GM23338 (cell line): ENCODE data around the gene TMED3. TPM values are rescaled to one million over a fixed set of nuclear protein-coding genes. Genes with fewer than 3 reads are reported as not detected.

Source experiments
- ATAC-seq: fragments of 200-7000 bp; cut with Tn5 transposase; 3 replicates; pipeline ENCODE4 v1.9.1; 2020
- DNase-seq: peaks from one replicate; pipeline ENCODE4 v3.0.0-alpha.2; 2015; ENCODE audit warnings: low spot score
- H2AFZ ChIP-seq: fragments of 200-600 bp; sonication (generic); 2 replicates; pipeline ENCODE4 v1.8.0; 2016; ENCODE audit warnings: antibody characterized with exemption, mild to moderate bottlenecking, moderate library complexity
- H3F3A ChIP-seq: fragments of 200-600 bp; sonication (generic); replicated peaks from 2 replicates; pipeline ENCODE4 v1.8.0; 2017; ENCODE audit warnings: antibody characterized with exemption, mixed run types, low read depth
- H3K27ac ChIP-seq: fragments of 200-600 bp; sonication (generic); 2 replicates; pipeline ENCODE4 v1.6.1; 2016; ENCODE audit warnings: low read depth
- H3K27me3 ChIP-seq: fragments of 200-600 bp; sonication (generic); 2 replicates; pipeline ENCODE4 v1.8.0; 2016; ENCODE audit warnings: mild to moderate bottlenecking, mixed run types, moderate library complexity; ENCODE audit not compliant: insufficient read depth
- H3K36me3 ChIP-seq: fragments of 200-600 bp; sonication (generic); 2 replicates; pipeline ENCODE4 v1.8.0; 2016; ENCODE audit warnings: mild to moderate bottlenecking; ENCODE audit not compliant: insufficient read depth
- H3K4me1 ChIP-seq: fragments of 200-600 bp; sonication (generic); 2 replicates; pipeline ENCODE4 v1.8.0; 2016; ENCODE audit warnings: mild to moderate bottlenecking, moderate library complexity; ENCODE audit not compliant: insufficient read depth
- H3K4me2 ChIP-seq: fragments of 200-600 bp; sonication (generic); 2 replicates; pipeline ENCODE4 v1.7.1; 2017; ENCODE audit warnings: mixed run types
- H3K4me3 ChIP-seq: fragments of 200-600 bp; sonication (generic); 2 replicates; pipeline ENCODE4 v1.6.1; 2016; ENCODE audit warnings: mixed run types
- H3K79me2 ChIP-seq: fragments of 200-600 bp; sonication (generic); replicated peaks from 2 replicates; pipeline ENCODE4 v1.8.0; 2017; ENCODE audit warnings: mild to moderate bottlenecking; ENCODE audit not compliant: insufficient read depth
- H3K9me2 ChIP-seq: fragments of 200-600 bp; sonication (generic); 2 replicates; pipeline ENCODE4 v1.8.0; 2017; ENCODE audit not compliant: insufficient read depth
- H4K20me1 ChIP-seq: fragments of 200-600 bp; sonication (generic); replicated peaks from 2 replicates; pipeline ENCODE4 v1.8.0; 2017; ENCODE audit warnings: mild to moderate bottlenecking; ENCODE audit not compliant: insufficient read depth
- H3K27ac Mint-ChIP-seq: 2 replicates; pipeline ENCODE4 v1.8.0; 2020; ENCODE audit warnings: inconsistent platforms, mild to moderate bottlenecking, moderate library complexity, mixed read lengths
- H3K27me3 Mint-ChIP-seq: 3 replicates; pipeline ENCODE4 v1.8.0; 2022; ENCODE audit warnings: low read depth, mild to moderate bottlenecking, moderate library complexity, mixed read lengths, inconsistent platforms; ENCODE audit not compliant: insufficient read depth, poor library complexity
- H3K36me3 Mint-ChIP-seq: 3 replicates; pipeline ENCODE4 v1.8.0; 2021; ENCODE audit warnings: low read depth, mild to moderate bottlenecking, inconsistent platforms, moderate library complexity, mixed read lengths
- H3K4me1 Mint-ChIP-seq: 3 replicates; pipeline ENCODE4 v1.8.0; 2020; ENCODE audit warnings: mild to moderate bottlenecking, inconsistent platforms, mixed read lengths
- H3K4me3 Mint-ChIP-seq: 3 replicates; pipeline ENCODE4 v1.8.0; 2021; ENCODE audit warnings: moderate library complexity, mild to moderate bottlenecking, inconsistent platforms, mixed read lengths
- H3K9me3 Mint-ChIP-seq: 3 replicates; pipeline ENCODE4 v1.8.0; 2020; ENCODE audit warnings: moderate library complexity, mild to moderate bottlenecking, inconsistent platforms, mixed read lengths
- CREB1 ChIP-seq: fragments of 250-450 bp; sonication (Bioruptor Pico); IDR thresholded peaks from 2 replicates; pipeline ENCODE4 v1.5.0; 2020; ENCODE audit warnings: low read depth, mild to moderate bottlenecking, moderate library complexity
- CTCF ChIP-seq, 2 experiments: fragments of 200-600 bp in 1 of 2; sonication (generic) in 1 of 2; conservative IDR thresholded peaks; 2 replicates each; pipeline versions ENCODE4 v1.5.1 to v1.6.1; 2016 to 2017; ENCODE audit warnings: antibody characterized with exemption in 2 of 2, low read depth in 2 of 2, mild to moderate bottlenecking in 2 of 2, moderate library complexity in 1 of 2
- EZH2 ChIP-seq: fragments of 200-600 bp; sonication (generic); IDR thresholded peaks from one replicate; pipeline ENCODE4 v1.8.0; 2017; ENCODE audit warnings: antibody characterized with exemption, mild to moderate bottlenecking, low read depth; ENCODE audit not compliant: unreplicated experiment
- EZH2phosphoT487 ChIP-seq: fragments of 200-600 bp; sonication (generic); IDR thresholded peaks from one replicate; pipeline ENCODE4 v1.8.1; 2018; ENCODE audit warnings: antibody characterized with exemption; ENCODE audit not compliant: unreplicated experiment
- JUNB ChIP-seq: IDR thresholded peaks from one replicate; pipeline ENCODE4 v1.6.1; 2016; ENCODE audit warnings: antibody characterized with exemption; ENCODE audit not compliant: unreplicated experiment
- NANOG ChIP-seq: IDR thresholded peaks from 2 replicates; pipeline ENCODE4 v1.6.1; 2016; ENCODE audit warnings: antibody characterized with exemption, borderline replicate concordance
- POLR2AphosphoS5 ChIP-seq: IDR thresholded peaks from 2 replicates; pipeline ENCODE4 v1.6.1; 2016; ENCODE audit warnings: antibody characterized with exemption, low read depth
- STAT1 ChIP-seq: IDR thresholded peaks from one replicate; pipeline ENCODE4 v1.6.1; 2016; ENCODE audit warnings: antibody characterized with exemption; ENCODE audit not compliant: unreplicated experiment
- ZNF114 ChIP-seq: fragments of 250-450 bp; sonication (Bioruptor Pico); IDR thresholded peaks from 2 replicates; pipeline ENCODE4 v1.5.0; 2020; ENCODE audit warnings: mild to moderate bottlenecking, moderate library complexity
- ZNF331 ChIP-seq: fragments of 250-450 bp; sonication (Bioruptor Pico); IDR thresholded peaks from 2 replicates; pipeline ENCODE4 v1.5.0; 2020; ENCODE audit warnings: low read depth, mild to moderate bottlenecking, moderate library complexity
- ZNF462 ChIP-seq: fragments of 250-450 bp; sonication (Bioruptor Pico); IDR thresholded peaks from 2 replicates; pipeline ENCODE4 v1.5.0; 2020; ENCODE audit warnings: mild to moderate bottlenecking, moderate library complexity
- polyA plus RNA-seq: library from polyadenylated mRNA; unstranded; fragments of >200 nt; fragmentation: Nextera tagmentation; extraction: Ambion mirVana; gene quantifications from 2 replicates; pipeline ENCODE4 v1.2.1, GENCODE V29; 2016
- total RNA-seq: library from RNA; depleted of rRNA; stranded (reverse); fragments of >200 nt; shearing (Covaris generic); gene quantifications from 2 replicates; pipeline ENCODE4 v1.2.3, GENCODE V29; 2014
- TF ChIP-seq, protein P1 (sequence below): IDR thresholded peaks from one replicate; pipeline ENCODE4 v1.6.1; 2018; ENCODE audit warnings: antibody characterized with exemption; ENCODE audit not compliant: unreplicated experiment
- TF ChIP-seq, protein P2 (sequence below): IDR thresholded peaks from 2 replicates; pipeline ENCODE4 v1.6.1; 2016; ENCODE audit warnings: antibody characterized with exemption

The TMED3 gene
- total and polyA plus RNA-seq, 2 experiments from 2014 or later: 33.7 to 49.2 TPM

DNA sequence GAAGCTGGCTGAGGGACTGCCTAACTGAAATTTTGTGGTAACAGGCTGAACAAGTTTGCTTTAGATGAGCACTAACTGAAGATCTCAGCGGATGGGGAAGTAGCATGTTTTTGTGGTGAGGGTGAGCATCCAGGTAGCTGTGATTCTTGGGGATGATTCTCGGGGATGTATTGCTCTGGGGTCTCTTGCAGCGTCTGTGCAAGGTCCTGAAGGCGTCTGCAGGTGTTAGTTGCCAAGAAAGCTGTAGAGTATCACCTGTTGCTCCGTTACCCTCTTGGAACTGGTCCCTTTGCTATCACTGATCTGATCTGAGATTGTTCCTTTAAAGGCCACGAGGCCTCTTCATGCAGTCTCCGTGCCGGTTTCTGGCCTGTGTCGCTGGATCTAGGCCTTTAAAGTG is 6.0 kb downstream of the TMED3 start:
- Histone ChIP-seq H3K9me2 (no peaks in the 10 kb centered on the region), H3K4me3 (no peak overlapping the region), H3K27me3 (no peaks in the 10 kb centered on the region), H3K4me1 (peaks cover 8% of the 10 kb centered on the region), H3F3A (no peaks in the 10 kb centered on the region), H3K79me2 (peaks cover 25% of the 10 kb centered on the region), H4K20me1 (no peaks in the 10 kb centered on the region; the same call in 1 of the 2 replicates), H3K4me2 (no peak overlapping the region), H3K36me3 (peaks cover 41% of the 10 kb centered on the region), H2AFZ (no peak overlapping the region), H3K27ac (no peak overlapping the region)
- Mint-ChIP-seq H3K27me3 (peaks cover 2% of the 10 kb centered on the region), H3K9me3 (peaks cover 4% of the 10 kb centered on the region; the same call in 2 of the 3 replicates), H3K4me3 (no peak overlapping the region), H3K36me3 (peaks cover 81% of the 10 kb centered on the region), H3K27ac (no peak overlapping the region), H3K4me1 (peaks cover 9% of the 10 kb centered on the region)
- ATAC-seq: no peak
- TF ChIP-seq ZNF114 (CRISPR knock-in tag): no peak
- TF ChIP-seq NANOG: no peak
- TF ChIP-seq, protein P1, sequence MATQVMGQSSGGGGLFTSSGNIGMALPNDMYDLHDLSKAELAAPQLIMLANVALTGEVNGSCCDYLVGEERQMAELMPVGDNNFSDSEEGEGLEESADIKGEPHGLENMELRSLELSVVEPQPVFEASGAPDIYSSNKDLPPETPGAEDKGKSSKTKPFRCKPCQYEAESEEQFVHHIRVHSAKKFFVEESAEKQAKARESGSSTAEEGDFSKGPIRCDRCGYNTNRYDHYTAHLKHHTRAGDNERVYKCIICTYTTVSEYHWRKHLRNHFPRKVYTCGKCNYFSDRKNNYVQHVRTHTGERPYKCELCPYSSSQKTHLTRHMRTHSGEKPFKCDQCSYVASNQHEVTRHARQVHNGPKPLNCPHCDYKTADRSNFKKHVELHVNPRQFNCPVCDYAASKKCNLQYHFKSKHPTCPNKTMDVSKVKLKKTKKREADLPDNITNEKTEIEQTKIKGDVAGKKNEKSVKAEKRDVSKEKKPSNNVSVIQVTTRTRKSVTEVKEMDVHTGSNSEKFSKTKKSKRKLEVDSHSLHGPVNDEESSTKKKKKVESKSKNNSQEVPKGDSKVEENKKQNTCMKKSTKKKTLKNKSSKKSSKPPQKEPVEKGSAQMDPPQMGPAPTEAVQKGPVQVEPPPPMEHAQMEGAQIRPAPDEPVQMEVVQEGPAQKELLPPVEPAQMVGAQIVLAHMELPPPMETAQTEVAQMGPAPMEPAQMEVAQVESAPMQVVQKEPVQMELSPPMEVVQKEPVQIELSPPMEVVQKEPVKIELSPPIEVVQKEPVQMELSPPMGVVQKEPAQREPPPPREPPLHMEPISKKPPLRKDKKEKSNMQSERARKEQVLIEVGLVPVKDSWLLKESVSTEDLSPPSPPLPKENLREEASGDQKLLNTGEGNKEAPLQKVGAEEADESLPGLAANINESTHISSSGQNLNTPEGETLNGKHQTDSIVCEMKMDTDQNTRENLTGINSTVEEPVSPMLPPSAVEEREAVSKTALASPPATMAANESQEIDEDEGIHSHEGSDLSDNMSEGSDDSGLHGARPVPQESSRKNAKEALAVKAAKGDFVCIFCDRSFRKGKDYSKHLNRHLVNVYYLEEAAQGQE: no peak
- no peak for TF ChIP-seq CTCF (conservative IDR thresholded peaks at IDR 0.05; ENCODE audit: low read depth in 2 of 2)
- no peak for TF ChIP-seq CREB1
- TF ChIP-seq JUNB: no peak
- no peak for TF ChIP-seq POLR2AphosphoS5
- no peak for TF ChIP-seq ZNF462
- TF ChIP-seq, protein P2, sequence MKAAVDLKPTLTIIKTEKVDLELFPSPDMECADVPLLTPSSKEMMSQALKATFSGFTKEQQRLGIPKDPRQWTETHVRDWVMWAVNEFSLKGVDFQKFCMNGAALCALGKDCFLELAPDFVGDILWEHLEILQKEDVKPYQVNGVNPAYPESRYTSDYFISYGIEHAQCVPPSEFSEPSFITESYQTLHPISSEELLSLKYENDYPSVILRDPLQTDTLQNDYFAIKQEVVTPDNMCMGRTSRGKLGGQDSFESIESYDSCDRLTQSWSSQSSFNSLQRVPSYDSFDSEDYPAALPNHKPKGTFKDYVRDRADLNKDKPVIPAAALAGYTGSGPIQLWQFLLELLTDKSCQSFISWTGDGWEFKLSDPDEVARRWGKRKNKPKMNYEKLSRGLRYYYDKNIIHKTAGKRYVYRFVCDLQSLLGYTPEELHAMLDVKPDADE: no peak
- TF ChIP-seq EZH2phosphoT487: no peak
- TF ChIP-seq STAT1: no peak
- no peak for TF ChIP-seq EZH2
- TF ChIP-seq ZNF331 (CRISPR knock-in tag): no peak
- no peak for DNase-seq
